ENCODE data around the gene METTL15.

- TF ChIP-seq CTCF (IDR thresholded peaks at IDR 0.05): no peak
- no peak for TF ChIP-seq POLR2A (IDR thresholded peaks at IDR 0.05)
Measured at GRCh38 chr11:28296426-28296825, 188.2 kb downstream of the METTL15 start.

Data from heart left ventricle (tissue), 13 donors.